CD4-positive, CD25-positive, alpha-beta regulatory T cell (primary cell): ENCODE measurements around the gene N4BP2L1. TPM values are rescaled to one million over a fixed set of nuclear protein-coding genes. Genes with fewer than 3 reads are reported as not detected.
A peak's percentile ranks its signal among the peaks of the same experiment; 100 is the strongest.

Source experiments
- ATAC-seq, 2 donors: fragments of 150-1000 bp; cut with Tn5 transposase; one replicate each; pipeline ENCODE4 v1.10.0; 2021; ENCODE audit warnings: low read depth in 2 of 2, moderate number of reproducible peaks in 2 of 2, moderate library complexity in 1 of 2
- DNase-seq, 3 donors: peaks; one replicate each; pipeline versions ENCODE4 v3.0.0 to v3.0.0-alpha.2; 2012 to 2022; ENCODE audit warnings: mixed read lengths in 1 of 3
- H3K27ac ChIP-seq: one replicate; pipeline ENCODE4 v1.7.0; 2013; ENCODE audit warnings: mild to moderate bottlenecking, low read length; ENCODE audit not compliant: insufficient read depth, poor library complexity, severe bottlenecking
- H3K27me3 ChIP-seq: one replicate; pipeline ENCODE4 v1.7.0; 2013; ENCODE audit warnings: low read length; ENCODE audit not compliant: control insufficient read depth, insufficient read depth
- H3K36me3 ChIP-seq: one replicate; pipeline ENCODE4 v1.7.0; 2013; ENCODE audit warnings: mild to moderate bottlenecking, low read length, moderate library complexity; ENCODE audit not compliant: control insufficient read depth, insufficient read depth
- H3K4me1 ChIP-seq: 2 replicates; pipeline ENCODE4 v1.7.0; 2013; ENCODE audit warnings: mild to moderate bottlenecking, low read length; ENCODE audit not compliant: insufficient read depth, control insufficient read depth, poor library complexity, severe bottlenecking
- H3K4me3 ChIP-seq: one replicate; pipeline ENCODE4 v1.7.0; 2013; ENCODE audit warnings: low read depth, mild to moderate bottlenecking, low read length, moderate library complexity
- H3K9me3 ChIP-seq, 2 experiments: 1 replicate in 1 of 2; 2 replicates in 1 of 2; pipeline ENCODE4 v1.7.0; 2013; ENCODE audit warnings: low read length in 2 of 2, mild to moderate bottlenecking in 1 of 2, moderate library complexity in 1 of 2; ENCODE audit not compliant: control insufficient read depth in 2 of 2
- H3K27ac Mint-ChIP-seq, 3 donors: one replicate each; pipeline ENCODE4 v1.8.0; 2020 to 2022; ENCODE audit warnings: mild to moderate bottlenecking in 3 of 3, mixed read lengths in 3 of 3, moderate library complexity in 2 of 3
- H3K27me3 Mint-ChIP-seq: one replicate; pipeline ENCODE4 v1.8.0; 2022; ENCODE audit warnings: mild to moderate bottlenecking, mixed read lengths
- H3K36me3 Mint-ChIP-seq: one replicate; pipeline ENCODE4 v1.8.0; 2020; ENCODE audit warnings: mixed read lengths
- H3K4me1 Mint-ChIP-seq, 4 donors: one replicate each; pipeline ENCODE4 v1.8.0; 2020 to 2022; ENCODE audit warnings: mixed read lengths in 4 of 4, mild to moderate bottlenecking in 1 of 4
- H3K4me3 Mint-ChIP-seq, 4 donors: one replicate each; pipeline ENCODE4 v1.8.0; 2020 to 2022; ENCODE audit warnings: mild to moderate bottlenecking in 4 of 4, mixed read lengths in 4 of 4, moderate library complexity in 3 of 4
- H3K9me3 Mint-ChIP-seq, 7 donors: one replicate each; pipeline ENCODE4 v1.8.0; 2020 to 2022; ENCODE audit warnings: mixed read lengths in 7 of 7, mild to moderate bottlenecking in 3 of 7, moderate library complexity in 2 of 7
- polyA plus RNA-seq, 4 donors: library from polyadenylated mRNA; unstranded; fragments of 300-500 nt; fragmentation: Illumina TruSeq; gene quantifications; one replicate each; pipeline ENCODE4 v1.2.3, GENCODE V29; 2021
- total RNA-seq: library from RNA; stranded (reverse); gene quantifications from one replicate; pipeline ENCODE4 v1.2.3, GENCODE V29; 2022

N4BP2L1 gene
- total and polyA plus RNA-seq, 5 donors from 2014 or later: 48.5 to 65.7 (median 58.7) TPM

DNA sequence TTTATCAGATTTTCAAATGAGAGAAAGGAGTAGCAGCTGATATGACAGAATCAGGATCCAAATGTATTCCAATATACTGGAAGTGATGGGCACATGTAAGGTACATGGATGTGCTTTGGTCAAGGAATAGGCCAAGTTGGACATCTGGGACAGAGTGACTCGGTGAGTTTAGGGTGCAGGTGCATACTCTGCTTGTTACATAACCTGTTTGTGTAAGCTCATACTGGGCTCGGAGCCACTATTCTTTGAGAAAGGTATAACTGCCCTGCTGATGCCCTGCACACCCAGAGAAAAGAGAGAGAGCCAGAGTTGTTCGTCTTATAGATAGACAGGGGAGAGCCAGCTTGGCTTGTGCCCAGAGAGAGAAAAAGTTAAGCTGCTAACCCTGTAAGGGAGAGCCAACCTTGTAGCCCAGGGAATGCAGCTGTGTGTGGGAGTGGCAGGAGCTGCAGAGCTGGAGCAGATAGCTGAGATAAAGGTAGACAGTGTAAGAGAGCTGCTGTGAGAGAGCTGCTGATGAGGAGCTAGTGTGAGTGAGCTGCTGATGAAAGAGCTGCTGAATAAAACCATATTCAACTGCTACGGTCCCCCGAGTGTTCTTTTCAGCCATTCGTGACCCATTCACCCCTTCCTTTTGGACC lies 40.7 kb upstream of the N4BP2L1 start:
- Mint-ChIP-seq H3K27me3 (no peaks in the 10 kb centered on the region), H3K36me3 (peaks cover 18% of the 10 kb centered on the region), H3K27ac (peak overlapping the region in 2 of 3 donors; percentile 47 to 61), H3K9me3 (peaks cover 0 to 2% (median 0%) of the 10 kb centered on the region in 7 donors), H3K4me1 (peaks cover 8 to 17% (median 13%) of the 10 kb centered on the region in 4 donors), H3K4me3 (no peak overlapping the region)
- Histone ChIP-seq H3K9me3 (no peaks in the 10 kb centered on the region), H3K4me1 (no peaks in the 10 kb centered on the region), H3K27me3 (no peaks in the 10 kb centered on the region), H3K27ac (no peak overlapping the region), H3K36me3 (no peaks in the 10 kb centered on the region), H3K4me3 (no peak overlapping the region)
- DNase-seq (no peak), ATAC-seq (no peak)

DNA sequence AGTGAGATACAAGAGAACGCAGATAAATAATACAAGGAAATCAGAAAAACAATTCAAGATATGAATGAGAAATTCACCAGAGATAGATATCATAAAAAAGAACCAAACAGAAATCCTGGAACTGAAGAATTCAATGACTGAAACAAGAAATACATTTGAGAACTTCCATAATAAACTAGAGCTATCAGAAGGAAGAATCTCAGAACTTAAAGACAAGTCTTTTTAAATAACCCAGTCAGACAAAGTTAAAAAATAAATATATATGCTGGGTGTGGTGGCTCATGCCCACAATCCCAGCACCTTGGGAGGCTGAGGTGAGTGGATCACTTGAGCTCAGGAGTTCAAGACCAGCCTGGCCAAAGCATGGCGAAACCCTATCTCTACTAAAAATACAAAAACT lies 28.7 kb upstream of the N4BP2L1 start:
- Mint-ChIP-seq H3K9me3 (peaks cover 2 to 44% (median 8%) of the 10 kb centered on the region in 7 donors), H3K27ac (peak overlapping the region in 1 of 3 donors; percentile 33), H3K27me3 (no peaks in the 10 kb centered on the region), H3K4me3 (no peak overlapping the region), H3K4me1 (peaks cover 0 to 25% (median 9%) of the 10 kb centered on the region in 4 donors), H3K36me3 (peaks cover 66% of the 10 kb centered on the region)
- no peak overlapping the region for H3K27ac ChIP-seq
- no peak for ATAC-seq
- no peaks in the 10 kb centered on the region for H3K27me3 ChIP-seq
- peaks cover 7 to 22% of the 10 kb centered on the region in 2 experiments for H3K9me3 ChIP-seq
- no peak overlapping the region for H3K4me3 ChIP-seq
- H3K4me1 ChIP-seq: no peaks in the 10 kb centered on the region
- DNase-seq: no peak
- H3K36me3 ChIP-seq: peaks cover 2% of the 10 kb centered on the region

DNA sequence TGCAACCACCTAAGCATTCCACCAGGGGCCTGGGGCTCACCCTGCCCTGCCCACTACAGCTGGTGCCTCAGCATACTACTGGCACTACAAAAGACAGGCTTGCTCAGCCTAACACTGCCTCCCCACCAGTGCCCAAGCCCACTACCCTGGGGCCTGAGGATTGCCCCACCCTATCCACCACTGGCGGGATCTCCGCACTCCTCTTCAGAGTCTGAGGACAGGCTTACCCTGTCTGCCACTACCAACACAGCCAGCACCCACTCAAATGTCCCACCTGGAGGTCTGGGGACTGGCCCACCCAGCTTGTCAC lies 27.6 kb upstream of the N4BP2L1 start:
- H3K27me3 ChIP-seq: no peaks in the 10 kb centered on the region
- H3K27me3 Mint-ChIP-seq: no peaks in the 10 kb centered on the region
- H3K9me3 Mint-ChIP-seq: peaks cover 2 to 36% (median 9%) of the 10 kb centered on the region in 7 donors
- ATAC-seq (no peak), DNase-seq (no peak)
- H3K36me3 ChIP-seq: peaks cover 2% of the 10 kb centered on the region
- peak overlapping the region in 1 of 3 donors; percentile 71 for H3K27ac Mint-ChIP-seq
- no peak overlapping the region for H3K27ac ChIP-seq
- no peak overlapping the region for H3K4me3 ChIP-seq
- H3K4me1 ChIP-seq: no peaks in the 10 kb centered on the region
- peaks cover 64% of the 10 kb centered on the region for H3K36me3 Mint-ChIP-seq
- H3K9me3 ChIP-seq: peaks cover 7 to 22% of the 10 kb centered on the region in 2 experiments
- peaks cover 0 to 25% (median 8%) of the 10 kb centered on the region in 4 donors for H3K4me1 Mint-ChIP-seq
- H3K4me3 Mint-ChIP-seq: no peak overlapping the region

DNA sequence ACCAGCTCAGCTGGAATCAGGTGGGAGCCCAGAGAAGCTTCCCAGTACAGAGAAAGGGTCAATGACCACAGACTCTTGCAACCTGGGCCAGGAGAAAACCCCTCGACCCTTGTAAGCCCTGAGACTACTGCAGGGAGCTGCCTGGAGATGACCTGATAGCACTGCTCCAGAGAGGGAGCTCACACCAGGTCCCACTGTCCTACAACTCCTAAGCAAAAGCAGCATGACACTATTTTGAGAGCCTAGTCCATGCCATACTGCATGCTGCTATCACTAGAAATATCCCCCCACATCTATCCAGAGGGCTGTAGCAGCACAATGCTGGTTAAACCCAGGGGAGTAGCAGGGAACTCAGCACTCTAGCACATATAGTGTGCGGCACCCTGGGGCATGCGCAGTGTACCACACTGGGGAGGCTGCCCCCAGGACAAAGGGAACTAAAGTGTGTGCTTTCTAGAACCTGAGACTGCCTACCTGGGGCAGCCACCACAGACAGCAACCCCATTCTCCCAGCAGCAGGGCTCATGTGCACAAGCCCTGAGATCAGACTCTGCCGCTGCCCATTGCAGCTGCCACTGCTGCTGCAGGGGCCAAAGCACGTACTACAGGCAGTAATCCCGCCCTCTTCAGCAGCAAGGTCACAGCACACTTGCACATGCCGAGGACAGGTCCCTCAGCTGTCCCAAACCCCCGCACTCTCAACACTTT lies 27.1 kb upstream of the N4BP2L1 start:
- H3K9me3 Mint-ChIP-seq: peaks cover 2 to 33% (median 9%) of the 10 kb centered on the region in 7 donors
- Histone ChIP-seq H3K4me3 (no peak overlapping the region), H3K9me3 (peaks cover 7 to 22% of the 10 kb centered on the region in 2 experiments), H3K36me3 (peaks cover 2% of the 10 kb centered on the region), H3K4me1 (no peaks in the 10 kb centered on the region), H3K27ac (no peak overlapping the region), H3K27me3 (no peaks in the 10 kb centered on the region)
- H3K4me1 Mint-ChIP-seq: peaks cover 0 to 24% (median 8%) of the 10 kb centered on the region in 4 donors
- ATAC-seq (no peak), DNase-seq (no peak)
- peaks cover 62% of the 10 kb centered on the region for H3K36me3 Mint-ChIP-seq
- H3K4me3 Mint-ChIP-seq: no peak overlapping the region
- no peak overlapping the region for H3K27ac Mint-ChIP-seq
- no peaks in the 10 kb centered on the region for H3K27me3 Mint-ChIP-seq

DNA sequence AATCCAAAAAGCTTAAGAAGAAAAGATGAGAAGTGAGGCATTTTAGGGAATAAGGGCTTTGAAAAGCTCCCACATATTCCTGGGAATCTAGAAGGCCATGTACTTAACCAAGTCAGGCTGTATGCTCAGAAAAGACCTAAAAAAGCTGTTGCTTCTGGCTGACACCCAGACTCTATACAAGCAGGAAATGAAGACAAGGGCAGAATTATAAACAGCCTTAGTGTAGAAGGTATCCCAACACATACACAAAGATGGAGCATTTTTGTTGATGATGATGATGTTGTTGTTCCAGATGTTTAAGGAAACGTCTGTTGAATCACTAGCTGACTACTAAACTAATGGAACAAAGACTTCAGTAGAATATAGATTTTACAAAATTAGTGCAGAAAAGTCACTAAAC lies 26.1 kb upstream of the N4BP2L1 start:
- Histone ChIP-seq H3K36me3 (peaks cover 2% of the 10 kb centered on the region), H3K9me3 (peaks cover 7 to 22% of the 10 kb centered on the region in 2 experiments), H3K4me1 (no peaks in the 10 kb centered on the region), H3K27me3 (no peaks in the 10 kb centered on the region), H3K27ac (no peak overlapping the region), H3K4me3 (no peak overlapping the region)
- Mint-ChIP-seq H3K4me3 (no peak overlapping the region), H3K27me3 (no peaks in the 10 kb centered on the region), H3K36me3 (peaks cover 52% of the 10 kb centered on the region), H3K9me3 (peaks cover 0 to 24% (median 7%) of the 10 kb centered on the region in 7 donors), H3K4me1 (peaks cover 0 to 20% (median 7%) of the 10 kb centered on the region in 4 donors), H3K27ac (no peak overlapping the region)
- DNase-seq (no peak), ATAC-seq (no peak)

DNA sequence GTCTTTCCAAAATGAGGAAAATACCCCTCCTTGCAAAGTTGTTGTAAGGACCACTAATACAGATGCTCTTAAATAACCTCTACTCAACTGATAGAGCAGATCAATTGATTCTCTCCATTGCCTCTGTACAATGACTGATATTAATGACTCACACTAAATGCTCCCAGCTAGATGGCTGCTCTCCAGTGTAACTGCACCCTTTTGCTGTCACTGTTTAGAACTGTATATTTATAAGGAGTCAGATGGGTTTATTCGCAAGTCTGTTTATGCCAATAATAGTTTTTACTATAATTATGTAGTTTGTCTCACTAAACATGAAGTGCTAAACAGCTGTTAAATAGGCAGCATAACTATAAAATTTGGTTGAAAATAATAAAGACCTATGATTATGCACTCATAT lies 21.0 kb upstream of the N4BP2L1 start:
- no peak for DNase-seq
- H3K4me3 Mint-ChIP-seq: no peak overlapping the region
- H3K27ac ChIP-seq: no peak overlapping the region
- H3K27ac Mint-ChIP-seq: peak overlapping the region in 1 of 3 donors; percentile 11
- H3K9me3 Mint-ChIP-seq: peaks cover 0 to 1% (median 0%) of the 10 kb centered on the region in 7 donors
- no peaks in the 10 kb centered on the region for H3K9me3 ChIP-seq
- no peaks in the 10 kb centered on the region for H3K4me1 ChIP-seq
- H3K4me3 ChIP-seq: no peak overlapping the region
- no peaks in the 10 kb centered on the region for H3K36me3 ChIP-seq
- no peak for ATAC-seq
- H3K27me3 Mint-ChIP-seq: no peaks in the 10 kb centered on the region
- peaks cover 0 to 3% (median under 1%) of the 10 kb centered on the region in 4 donors for H3K4me1 Mint-ChIP-seq
- no peaks in the 10 kb centered on the region for H3K27me3 ChIP-seq
- peaks cover 26% of the 10 kb centered on the region for H3K36me3 Mint-ChIP-seq

DNA sequence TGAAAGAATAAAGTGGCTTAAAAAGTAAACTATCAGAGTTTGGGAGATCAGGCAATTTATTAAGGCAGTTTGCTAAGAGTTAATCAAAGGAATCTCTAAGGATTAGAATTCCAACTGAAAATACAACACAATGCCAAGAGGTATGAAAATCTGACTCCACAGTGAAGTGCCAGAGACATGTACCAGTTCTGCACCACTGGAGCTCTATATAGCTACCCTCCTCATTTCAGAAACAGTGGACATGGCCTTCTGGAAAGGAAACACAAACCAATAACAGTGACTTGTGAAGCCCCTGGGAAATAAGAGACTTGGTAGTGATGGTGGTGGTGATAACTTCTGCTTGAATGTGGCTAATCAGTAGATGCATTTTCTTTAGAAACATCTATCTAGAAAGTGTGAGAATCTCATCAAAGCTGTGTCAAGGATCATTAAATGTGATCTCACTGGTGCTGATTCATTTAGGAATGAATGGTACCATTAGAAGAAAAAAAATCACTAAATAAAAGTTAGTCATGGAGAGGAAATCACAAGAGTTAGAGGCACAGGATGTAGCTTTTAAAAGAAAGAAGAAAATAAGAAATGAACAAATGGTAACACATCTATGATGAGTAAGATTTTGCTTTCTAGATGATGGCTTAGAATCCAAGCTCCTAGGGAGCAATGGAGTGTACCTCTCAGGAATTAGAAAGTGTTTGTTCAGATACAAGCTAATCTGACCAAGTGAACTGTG lies 20.1 kb upstream of the N4BP2L1 start:
- no peak for ATAC-seq
- no peaks in the 10 kb centered on the region for H3K27me3 Mint-ChIP-seq
- H3K36me3 ChIP-seq: no peaks in the 10 kb centered on the region

More for the DNA sequence above, 20.1 kb upstream of the N4BP2L1 start:
- Histone ChIP-seq H3K9me3 (no peaks in the 10 kb centered on the region), H3K4me1 (no peaks in the 10 kb centered on the region), H3K4me3 (no peak overlapping the region), H3K27ac (no peak overlapping the region), H3K27me3 (no peaks in the 10 kb centered on the region)
- peaks cover 0 to 1% (median 0%) of the 10 kb centered on the region in 7 donors for H3K9me3 Mint-ChIP-seq
- no peak for DNase-seq
- peaks cover 0 to 2% (median under 1%) of the 10 kb centered on the region in 4 donors for H3K4me1 Mint-ChIP-seq
- H3K4me3 Mint-ChIP-seq: no peak overlapping the region
- peaks cover 21% of the 10 kb centered on the region for H3K36me3 Mint-ChIP-seq
- no peak overlapping the region for H3K27ac Mint-ChIP-seq
